HepG2 (cell line): ENCODE measurements around the gene C6orf132. TPM values are rescaled to one million over a fixed set of nuclear protein-coding genes. Genes with fewer than 3 reads are reported as not detected.

Source experiments
- BCL3 ChIP-seq: sonication (generic); formaldehyde crosslinking; IDR thresholded peaks from 2 replicates; pipeline ENCODE4 v1.5.1; 2020; ENCODE audit warnings: mild to moderate bottlenecking, missing genetic modification reagents, moderate library complexity
- BCL6 ChIP-seq: IDR thresholded peaks from 2 replicates; pipeline ENCODE4 v1.6.1; 2016; ENCODE audit warnings: missing genetic modification reagents, missing compliant biosample characterization
- DDIT3 ChIP-seq: sonication (generic); formaldehyde crosslinking; IDR thresholded peaks from 2 replicates; pipeline ENCODE4 v1.4.0; 2020; ENCODE audit warnings: mild to moderate bottlenecking, missing genetic modification reagents
- ERF ChIP-seq: IDR thresholded peaks from 2 replicates; pipeline ENCODE4 v1.6.1; 2018; ENCODE audit warnings: missing biosample characterization, missing genetic modification reagents
- GPN1 ChIP-seq: sonication (generic); formaldehyde crosslinking; IDR thresholded peaks from 2 replicates; pipeline ENCODE4 v1.5.1; 2020; ENCODE audit warnings: missing genetic modification reagents, borderline replicate concordance
- HCFC1 ChIP-seq: fragments of 150-350 bp; IDR thresholded peaks from 2 replicates; pipeline ENCODE4 v1.6.1; 2014; ENCODE audit warnings: low read depth, low read length
- HDAC1 ChIP-seq: sonication (generic); formaldehyde crosslinking; IDR thresholded peaks from 2 replicates; pipeline ENCODE4 v1.5.1; 2020; ENCODE audit warnings: mild to moderate bottlenecking, missing genetic modification reagents
- HNRNPUL1 ChIP-seq: fragments of 200-400 bp; formaldehyde crosslinking; IDR thresholded peaks from 2 replicates; pipeline ENCODE4 v1.6.1; 2017; ENCODE audit warnings: low read depth, mild to moderate bottlenecking, low read length, moderate library complexity
- IRF2 ChIP-seq: IDR thresholded peaks from 2 replicates; pipeline ENCODE4 v1.6.1; 2018; ENCODE audit warnings: missing genetic modification reagents, missing compliant biosample characterization
- ISX ChIP-seq: sonication (generic); formaldehyde crosslinking; conservative IDR thresholded peaks from 2 replicates; pipeline ENCODE4 v1.5.0; 2020; ENCODE audit warnings: missing genetic modification reagents
- MXD4 ChIP-seq: IDR thresholded peaks from 2 replicates; pipeline ENCODE4 v1.6.1; 2016; ENCODE audit warnings: mild to moderate bottlenecking, missing biosample characterization, missing genetic modification reagents
- NFATC3 ChIP-seq: sonication (generic); formaldehyde crosslinking; IDR thresholded peaks from 2 replicates; pipeline ENCODE4 v1.5.1; 2020; ENCODE audit warnings: mild to moderate bottlenecking, missing genetic modification reagents
- RBAK ChIP-seq: sonication (generic); formaldehyde crosslinking; IDR thresholded peaks from 2 replicates; pipeline ENCODE4 v1.5.1; 2020; ENCODE audit warnings: mild to moderate bottlenecking, missing genetic modification reagents
- RXRB ChIP-seq: IDR thresholded peaks from 2 replicates; pipeline ENCODE4 v1.6.1; 2016; ENCODE audit warnings: borderline replicate concordance, missing genetic modification reagents, missing compliant biosample characterization
- SAP130 ChIP-seq: IDR thresholded peaks from 2 replicates; pipeline ENCODE4 v1.6.1; 2016; ENCODE audit warnings: low read depth
- SP5 ChIP-seq: IDR thresholded peaks from 2 replicates; pipeline ENCODE4 v1.6.1; 2016; ENCODE audit warnings: low read depth, borderline replicate concordance
- THAP11 ChIP-seq: IDR thresholded peaks from 2 replicates; pipeline ENCODE4 v1.6.1; 2016; ENCODE audit warnings: missing biosample characterization, missing genetic modification reagents
- ZBTB20 ChIP-seq: sonication (generic); formaldehyde crosslinking; IDR thresholded peaks from 2 replicates; pipeline ENCODE4 v1.8.1; 2023; ENCODE audit warnings: missing genetic modification reagents, low read depth, mild to moderate bottlenecking, borderline replicate concordance
- ZBTB4 ChIP-seq: sonication (generic); formaldehyde crosslinking; IDR thresholded peaks from 2 replicates; pipeline ENCODE4 v1.4.0; 2020; ENCODE audit warnings: missing genetic modification reagents, mild to moderate bottlenecking, borderline replicate concordance
- ZMYM4 ChIP-seq: sonication (generic); formaldehyde crosslinking; IDR thresholded peaks from 2 replicates; pipeline ENCODE4 v1.8.1; 2023; ENCODE audit warnings: mild to moderate bottlenecking, missing genetic modification reagents
- ZNF317 ChIP-seq: sonication (generic); formaldehyde crosslinking; IDR thresholded peaks from 2 replicates; pipeline ENCODE4 v1.5.0; 2020; ENCODE audit warnings: mild to moderate bottlenecking, missing genetic modification reagents
- ZNF33A ChIP-seq: sonication (generic); formaldehyde crosslinking; IDR thresholded peaks from 2 replicates; pipeline ENCODE4 v1.5.1; 2020; ENCODE audit warnings: missing genetic modification reagents, mild to moderate bottlenecking, moderate library complexity, borderline replicate concordance
- ZNF572 ChIP-seq: sonication (generic); formaldehyde crosslinking; IDR thresholded peaks from 2 replicates; pipeline ENCODE4 v1.5.1; 2020; ENCODE audit warnings: mild to moderate bottlenecking, missing genetic modification reagents
- ZNF589 ChIP-seq: sonication (generic); formaldehyde crosslinking; conservative IDR thresholded peaks from 2 replicates; pipeline ENCODE4 v1.8.0; 2022; ENCODE audit warnings: mild to moderate bottlenecking, moderate library complexity, missing genetic modification reagents
- ZNF878 ChIP-seq: sonication (generic); formaldehyde crosslinking; IDR thresholded peaks from 2 replicates; pipeline ENCODE4 v1.8.1; 2023; ENCODE audit warnings: mild to moderate bottlenecking, missing genetic modification reagents, moderate library complexity
- polyA plus RNA-seq, 8 experiments: library from polyadenylated mRNA; depleted of rRNA in 3 of 8; stranded (reverse) in 7 of 8; unstranded in 1 of 8; fragments of >200 nt; fragmentation: Illumina TruSeq in 4 of 8; extraction: Trizol in 4 of 8; gene quantifications; 2 replicates each; pipeline versions ENCODE4 v1.2.1 to v1.2.3, GENCODE V29; 2011 to 2016; ENCODE audit warnings: low read depth in 4 of 8, missing spikeins in 1 of 8, mixed read lengths in 1 of 8; ENCODE audit not compliant: insufficient read depth in 1 of 8
- total RNA-seq, 5 experiments: library from RNA; depleted of rRNA; stranded (reverse); fragments of >200 nt; fragmentation: Illumina TruSeq; extraction: Trizol; gene quantifications; 2 replicates each; pipeline ENCODE4 v1.2.3, GENCODE V29; 2016; ENCODE audit warnings: low read depth in 1 of 5

Gene C6orf132
- total and polyA plus RNA-seq, 2 of the 13 experiments (the other 11 are each of a cell fraction or from before 2014, with no cell fraction given): 0.78 to 3.0 TPM

- TF ChIP-seq HDAC1: peak; percentile 40; the same call in 1 of the 2 replicates
- no peak for TF ChIP-seq ZNF589 (CRISPR knock-in tag)
- no peak for TF ChIP-seq MXD4 (CRISPR knock-in tag)
- TF ChIP-seq ZNF317: peak; percentile 87
- no peak for TF ChIP-seq NFATC3 (CRISPR knock-in tag)
- peak; percentile 96 for TF ChIP-seq SP5 (CRISPR knock-in tag)
- no peak for TF ChIP-seq ZNF878
- peak; percentile 87 for TF ChIP-seq BCL6 (CRISPR knock-in tag)
- 0 out of 2 replicates have a peak, but pooled peaks have one; percentile 28 for TF ChIP-seq ZMYM4 (CRISPR knock-in tag)
- peak; percentile 54 for TF ChIP-seq RXRB (CRISPR knock-in tag)
- no peak for TF ChIP-seq RBAK (CRISPR knock-in tag)
- no peak for TF ChIP-seq GPN1 (CRISPR knock-in tag)
- TF ChIP-seq ZNF572 (CRISPR knock-in tag): peak; percentile 68; the same call in 1 of the 2 replicates
- TF ChIP-seq HNRNPUL1: no peak
- TF ChIP-seq BCL3: no peak
- TF ChIP-seq IRF2: peak; percentile 55; the same call in 1 of the 2 replicates
- TF ChIP-seq HCFC1: no peak
- TF ChIP-seq ZBTB20 (CRISPR knock-in tag): no peak
- TF ChIP-seq ZBTB4 (CRISPR knock-in tag): no peak
- TF ChIP-seq SAP130 (CRISPR knock-in tag): peak; percentile 60; the same call in 1 of the 2 replicates
- peak; percentile 53; the same call in 1 of the 2 replicates for TF ChIP-seq ERF
- TF ChIP-seq DDIT3: no peak
- TF ChIP-seq ZNF33A: no peak
- no peak for TF ChIP-seq ISX (CRISPR knock-in tag)
- no peak for TF ChIP-seq THAP11 (CRISPR knock-in tag)
These were observed 36.1 kb downstream of the C6orf132 start (continued) for GRCh38 chr6:42106112-42107023.
